Measurements from ENCODE around the gene PLXDC2.

Gene PLXDC2

GRCh38 chr10:19835952-19836351 is 19.7 kb downstream of the PLXDC2 start:
- Histone ChIP-seq H3K4me3 (ENCODE audit: low read depth, low read length, poor library complexity, severe bottlenecking) (no peak overlapping the region), H3K4me1 (ENCODE audit: insufficient read depth, low read length, severe bottlenecking) (no peaks in the 10 kb centered on the region), H3K27ac (ENCODE audit: low read depth, low read length, poor library complexity, severe bottlenecking) (no peak overlapping the region)

GRCh38 chr10:19839090-19839489 is 22.9 kb downstream of the PLXDC2 start:
- Histone ChIP-seq H3K27ac (ENCODE audit: low read depth, low read length, poor library complexity, severe bottlenecking) (no peak overlapping the region), H3F3A (ENCODE audit: insufficient read depth, low read length) (no peaks in the 10 kb centered on the region), H3K9me3 (ENCODE audit: low read length) (no peaks in the 10 kb centered on the region), H4K20me1 (ENCODE audit: insufficient read depth, low read length) (no peaks in the 10 kb centered on the region), H3K4me1 (ENCODE audit: insufficient read depth, low read length, severe bottlenecking) (no peaks in the 10 kb centered on the region), H3K4me3 (ENCODE audit: low read depth, low read length, poor library complexity, severe bottlenecking) (no peak overlapping the region), H3K27me3 (ENCODE audit: insufficient read depth, low read length) (no peaks in the 10 kb centered on the region), H3K4me2 (ENCODE audit: low read length) (no peak overlapping the region), H3K79me2 (ENCODE audit: insufficient read depth, low read length) (no peaks in the 10 kb centered on the region), H3K36me3 (ENCODE audit: insufficient read depth, low read length) (no peaks in the 10 kb centered on the region), H3K9ac (ENCODE audit: low read length) (no peak overlapping the region), H2AFZ (ENCODE audit: low read length) (no peak overlapping the region), H3K9me2 (ENCODE audit: low read depth, low read length) (no peaks in the 10 kb centered on the region)
- TF ChIP-seq, protein P1, sequence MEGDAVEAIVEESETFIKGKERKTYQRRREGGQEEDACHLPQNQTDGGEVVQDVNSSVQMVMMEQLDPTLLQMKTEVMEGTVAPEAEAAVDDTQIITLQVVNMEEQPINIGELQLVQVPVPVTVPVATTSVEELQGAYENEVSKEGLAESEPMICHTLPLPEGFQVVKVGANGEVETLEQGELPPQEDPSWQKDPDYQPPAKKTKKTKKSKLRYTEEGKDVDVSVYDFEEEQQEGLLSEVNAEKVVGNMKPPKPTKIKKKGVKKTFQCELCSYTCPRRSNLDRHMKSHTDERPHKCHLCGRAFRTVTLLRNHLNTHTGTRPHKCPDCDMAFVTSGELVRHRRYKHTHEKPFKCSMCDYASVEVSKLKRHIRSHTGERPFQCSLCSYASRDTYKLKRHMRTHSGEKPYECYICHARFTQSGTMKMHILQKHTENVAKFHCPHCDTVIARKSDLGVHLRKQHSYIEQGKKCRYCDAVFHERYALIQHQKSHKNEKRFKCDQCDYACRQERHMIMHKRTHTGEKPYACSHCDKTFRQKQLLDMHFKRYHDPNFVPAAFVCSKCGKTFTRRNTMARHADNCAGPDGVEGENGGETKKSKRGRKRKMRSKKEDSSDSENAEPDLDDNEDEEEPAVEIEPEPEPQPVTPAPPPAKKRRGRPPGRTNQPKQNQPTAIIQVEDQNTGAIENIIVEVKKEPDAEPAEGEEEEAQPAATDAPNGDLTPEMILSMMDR (IDR thresholded peaks at IDR 0.05; ENCODE audit: low read length) = no peak
- TF ChIP-seq EZH2 (IDR thresholded peaks at IDR 0.05; ENCODE audit: borderline replicate concordance, low read length) = no peak

More at GRCh38 chr10:19835952-19836351, 19.7 kb downstream of the PLXDC2 start:
- Histone ChIP-seq H3K9me2 (ENCODE audit: low read depth, low read length) (no peaks in the 10 kb centered on the region), H3K9ac (ENCODE audit: low read length) (no peak overlapping the region), H2AFZ (ENCODE audit: low read length) (no peak overlapping the region), H3K36me3 (ENCODE audit: insufficient read depth, low read length) (no peaks in the 10 kb centered on the region), H3K79me2 (ENCODE audit: insufficient read depth, low read length) (no peaks in the 10 kb centered on the region), H4K20me1 (ENCODE audit: insufficient read depth, low read length) (no peaks in the 10 kb centered on the region), H3K27me3 (ENCODE audit: insufficient read depth, low read length) (no peaks in the 10 kb centered on the region), H3F3A (ENCODE audit: insufficient read depth, low read length) (no peaks in the 10 kb centered on the region), H3K4me2 (ENCODE audit: low read length) (no peak overlapping the region), H3K9me3 (ENCODE audit: low read length) (no peaks in the 10 kb centered on the region)
- TF ChIP-seq EZH2 (IDR thresholded peaks at IDR 0.05; ENCODE audit: borderline replicate concordance, low read length) = no peak
- TF ChIP-seq, protein P1 (IDR thresholded peaks at IDR 0.05; ENCODE audit: low read length) = no peak

DNA sequence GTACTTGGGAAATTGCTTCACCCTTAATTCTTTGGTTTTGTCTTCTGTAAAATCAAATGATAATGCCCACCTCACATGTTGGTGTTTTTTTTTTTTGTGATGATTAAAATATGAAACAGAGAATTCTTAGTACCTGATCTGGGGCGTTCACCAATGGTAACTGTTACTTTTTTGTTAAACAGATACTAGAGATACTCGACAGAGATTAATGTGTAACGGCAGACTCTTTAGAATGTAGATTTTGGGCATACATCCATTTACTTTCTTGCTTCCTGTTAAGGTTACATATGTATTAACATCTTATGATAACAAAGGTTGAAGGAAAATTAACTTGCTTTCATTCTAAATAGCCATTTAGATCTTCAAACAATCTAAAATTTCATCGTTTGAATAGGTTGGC is 23.3 kb downstream of the PLXDC2 start:
- no peaks in the 10 kb centered on the region for H3K27me3 ChIP-seq (ENCODE audit: insufficient read depth, low read length)
- H3K27ac ChIP-seq (ENCODE audit: low read depth, low read length, poor library complexity, severe bottlenecking) = no peak overlapping the region
- TF ChIP-seq EZH2 (IDR thresholded peaks at IDR 0.05; ENCODE audit: borderline replicate concordance, low read length) = no peak
- TF ChIP-seq, protein P1 (IDR thresholded peaks at IDR 0.05; ENCODE audit: low read length) = no peak

More for the DNA sequence above, 23.3 kb downstream of the PLXDC2 start:
- Histone ChIP-seq H3K4me1 (ENCODE audit: insufficient read depth, low read length, severe bottlenecking) (no peaks in the 10 kb centered on the region), H3K4me2 (ENCODE audit: low read length) (no peak overlapping the region), H3K9ac (ENCODE audit: low read length) (no peak overlapping the region), H4K20me1 (ENCODE audit: insufficient read depth, low read length) (no peaks in the 10 kb centered on the region), H3F3A (ENCODE audit: insufficient read depth, low read length) (no peaks in the 10 kb centered on the region), H3K9me2 (ENCODE audit: low read depth, low read length) (no peaks in the 10 kb centered on the region), H3K79me2 (ENCODE audit: insufficient read depth, low read length) (no peaks in the 10 kb centered on the region), H3K4me3 (ENCODE audit: low read depth, low read length, poor library complexity, severe bottlenecking) (no peak overlapping the region), H3K9me3 (ENCODE audit: low read length) (no peaks in the 10 kb centered on the region), H3K36me3 (ENCODE audit: insufficient read depth, low read length) (no peaks in the 10 kb centered on the region), H2AFZ (ENCODE audit: low read length) (no peak overlapping the region)
